Measurements from ENCODE around the gene PPFIA4.
"Not testable (repeated sequence)": the region's sequence is repeated elsewhere in the genome, so short reads cannot be mapped to it uniquely, and the experiment has no call there.

Gene PPFIA4

DNA sequence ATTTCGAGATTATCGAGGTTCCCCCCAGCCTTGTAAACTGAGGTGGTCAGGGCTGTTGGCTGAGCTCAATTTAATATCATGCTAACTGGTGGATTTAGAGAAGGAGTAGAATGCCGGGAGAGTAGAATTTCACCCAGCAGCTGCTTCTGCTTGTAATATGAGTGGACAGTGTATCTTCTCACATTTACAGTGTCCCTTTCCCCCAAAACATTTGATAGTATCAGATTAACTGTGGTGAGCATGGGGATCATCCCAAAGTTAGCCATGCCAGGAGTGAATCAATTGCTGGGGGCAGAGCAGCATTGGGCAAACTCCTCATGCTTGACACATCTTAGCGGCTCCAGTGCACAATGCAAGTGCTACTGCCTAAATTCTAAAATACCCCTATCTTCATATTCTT is 9.2 kb upstream of the PPFIA4 start:
- no peak for DNase-seq (ENCODE audit: low spot score)

DNA sequence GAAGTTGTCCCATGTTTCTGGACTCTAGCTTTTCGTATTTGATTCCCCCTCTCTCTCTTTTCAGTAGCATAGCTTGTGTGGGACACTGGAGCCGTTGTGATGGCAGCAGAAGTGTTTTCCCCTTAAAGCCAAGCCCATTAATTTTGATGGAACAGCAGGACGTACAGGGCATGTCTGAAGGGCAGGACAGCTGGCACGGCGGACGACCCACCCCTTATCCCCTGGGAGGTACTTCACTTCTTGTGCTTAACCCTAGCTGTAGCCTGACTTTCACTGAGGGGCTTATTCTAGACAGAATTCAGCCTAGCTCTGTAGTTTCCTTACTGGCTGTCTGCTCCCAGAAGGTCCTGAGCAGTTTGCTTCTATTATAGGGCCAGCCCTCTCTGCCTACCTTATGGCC is 8.6 kb upstream of the PPFIA4 start:
- DNase-seq (ENCODE audit: low spot score), result no peak

DNA sequence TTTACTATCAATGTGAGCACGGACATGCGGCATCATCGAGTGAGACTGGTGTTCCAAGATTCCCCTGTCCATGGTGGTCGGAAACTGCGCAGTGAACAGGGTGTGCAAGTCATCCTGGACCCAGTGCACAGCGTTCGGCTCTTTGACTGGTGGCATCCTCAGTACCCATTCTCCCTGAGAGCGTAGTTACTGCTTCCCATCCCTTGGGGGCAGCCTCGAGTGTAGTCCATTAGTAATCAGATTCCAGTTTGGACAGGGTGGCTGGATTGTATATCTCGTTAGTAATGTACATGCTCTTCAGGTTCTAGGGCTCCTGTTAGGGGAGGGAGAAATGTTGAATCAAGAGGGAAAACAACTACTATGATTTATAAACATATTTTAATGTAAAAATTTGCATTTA is 3.4 kb upstream of the PPFIA4 start:
- not testable (repeated sequence) for DNase-seq (ENCODE audit: low spot score)

DNA sequence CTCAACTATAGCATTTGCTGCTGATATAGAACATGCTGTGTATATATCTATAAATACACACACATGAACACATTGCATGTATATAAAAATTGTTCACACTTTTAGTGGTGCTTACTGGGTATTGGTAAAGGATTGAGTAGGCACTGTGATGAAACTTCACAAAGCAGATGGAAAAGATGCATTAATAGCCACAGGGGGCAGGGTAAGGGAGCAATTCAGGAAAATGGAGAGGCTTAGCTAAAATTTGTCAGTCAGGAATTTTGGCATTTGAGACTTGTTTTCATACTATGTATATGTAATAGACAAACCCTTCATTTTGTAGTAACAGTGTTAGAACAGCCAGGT is 633 bp upstream of the PPFIA4 start:
- no peak for DNase-seq (ENCODE audit: low spot score)

DNA sequence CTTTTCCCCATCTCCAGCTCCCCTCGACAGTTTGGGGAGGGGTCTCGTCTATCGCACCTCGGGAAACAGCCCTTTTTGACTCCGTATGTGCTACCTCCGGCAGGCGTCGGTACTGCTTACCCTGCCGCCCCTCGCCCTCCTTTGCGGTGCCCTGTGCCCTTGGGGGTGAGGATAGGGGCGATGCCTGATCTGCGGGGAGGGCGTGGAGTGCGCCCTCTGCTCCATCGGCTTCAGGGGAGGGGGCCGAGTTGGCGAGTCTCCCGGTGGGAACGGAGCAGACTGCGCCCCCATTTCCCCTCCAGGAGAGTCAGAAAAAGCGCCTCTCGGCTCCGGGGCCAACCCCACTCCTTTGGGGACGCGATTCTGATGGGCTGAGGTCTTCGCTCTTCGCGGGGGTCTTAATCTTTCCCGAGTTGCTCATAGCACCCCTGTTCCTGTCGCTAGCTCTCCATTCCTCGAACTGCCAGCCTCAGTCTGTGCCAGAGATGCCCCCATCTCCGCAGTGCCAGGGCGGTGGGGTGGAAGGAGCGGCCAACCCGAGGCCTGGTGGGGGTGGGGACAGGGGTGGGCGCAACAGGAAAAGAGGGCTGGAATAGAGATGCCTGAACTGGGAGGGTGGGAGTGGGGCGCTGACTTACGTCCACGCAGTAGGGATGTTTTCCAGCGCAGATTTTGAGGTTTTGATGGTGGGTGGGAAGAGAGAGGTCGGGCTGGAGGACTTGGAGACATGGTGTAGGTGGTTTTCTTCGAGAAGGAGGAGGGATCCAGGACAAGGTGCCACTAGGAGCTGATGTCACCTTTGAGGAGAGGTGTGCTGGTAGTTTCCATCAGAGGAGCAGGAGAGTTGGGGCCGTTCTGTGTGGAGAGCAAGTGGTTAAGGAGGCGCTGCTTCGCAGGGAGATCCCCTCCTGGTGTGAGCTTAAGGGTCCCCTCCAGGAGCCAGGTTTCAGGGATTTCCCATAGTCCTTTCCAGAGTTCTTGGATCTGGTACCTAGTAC is 674 bp downstream of the PPFIA4 start:
- no peak for DNase-seq (ENCODE audit: low spot score)

DNA sequence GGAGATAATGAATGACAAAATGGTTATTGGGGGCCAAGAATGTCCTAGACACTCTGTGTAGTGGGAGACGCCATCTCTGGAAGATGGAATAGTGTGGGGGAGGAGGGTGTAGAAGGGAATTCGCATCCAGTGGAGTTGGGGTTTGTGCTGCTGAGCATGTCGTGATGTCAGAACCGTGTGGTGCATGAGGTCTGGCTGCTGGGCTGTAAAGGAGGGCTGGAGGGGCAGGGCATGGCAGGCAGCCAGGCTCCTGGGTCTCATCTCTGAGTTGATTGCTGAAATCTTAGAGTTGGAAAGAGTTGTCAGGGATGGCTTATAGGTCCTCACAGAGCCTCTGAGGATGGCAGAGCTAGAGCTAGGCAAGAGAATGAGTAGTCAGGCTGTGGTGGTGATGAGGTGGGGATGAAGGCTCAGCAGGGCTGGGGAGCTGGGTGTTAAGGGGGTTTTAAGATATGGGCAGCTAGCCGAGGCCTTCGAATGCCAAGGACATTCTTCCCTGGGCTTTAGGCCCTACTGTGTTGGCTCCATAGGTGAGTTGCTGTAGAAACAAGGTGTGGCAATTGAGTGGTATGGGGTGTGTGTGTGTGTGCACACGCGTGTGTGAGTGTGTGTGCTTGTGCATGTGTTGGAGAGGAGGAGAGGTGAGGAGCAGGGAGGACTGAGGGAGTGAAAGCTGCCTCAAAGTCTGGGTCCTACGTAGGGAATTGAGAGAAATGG is 1.9 kb downstream of the PPFIA4 start:
- no peak for DNase-seq (ENCODE audit: low spot score)

DNA sequence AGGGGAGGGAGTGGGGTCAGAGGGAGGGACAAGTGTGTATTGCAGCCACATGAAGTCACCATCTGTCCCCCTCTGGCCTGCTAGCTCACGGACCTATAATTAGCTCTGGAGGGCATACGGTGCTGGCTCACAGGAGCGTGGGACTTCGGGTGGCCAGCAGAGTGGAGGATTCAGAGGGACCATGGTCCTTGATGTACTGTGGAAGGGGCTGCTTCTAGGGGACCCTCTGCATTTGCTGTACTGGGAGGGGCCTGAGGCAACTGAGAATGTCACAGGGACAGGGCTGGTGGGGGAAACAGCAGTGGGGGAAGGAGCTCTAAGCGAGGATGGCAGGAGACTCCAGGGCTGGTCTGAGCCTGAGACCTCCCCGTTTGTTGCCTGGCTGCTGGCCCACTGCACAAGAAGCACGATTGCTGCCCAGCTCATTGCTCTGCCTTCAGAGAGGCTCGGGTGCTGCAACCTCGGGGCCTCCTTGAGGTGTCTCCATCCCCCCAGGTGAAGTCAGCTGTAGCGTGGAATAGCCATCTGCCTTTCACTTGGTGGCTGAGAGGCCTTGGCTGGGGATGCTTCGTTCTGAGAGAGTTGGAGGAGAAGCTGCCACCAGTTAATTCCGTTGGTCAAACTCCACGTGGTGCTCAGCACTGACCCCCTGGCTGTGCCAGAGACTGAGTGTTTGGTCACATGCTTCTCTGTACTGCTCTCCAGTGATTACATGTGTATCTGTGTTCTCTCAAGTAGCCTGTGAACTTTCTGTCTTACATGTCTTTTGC is 2.7 kb downstream of the PPFIA4 start:
- DNase-seq (ENCODE audit: low spot score), result no peak

DNA sequence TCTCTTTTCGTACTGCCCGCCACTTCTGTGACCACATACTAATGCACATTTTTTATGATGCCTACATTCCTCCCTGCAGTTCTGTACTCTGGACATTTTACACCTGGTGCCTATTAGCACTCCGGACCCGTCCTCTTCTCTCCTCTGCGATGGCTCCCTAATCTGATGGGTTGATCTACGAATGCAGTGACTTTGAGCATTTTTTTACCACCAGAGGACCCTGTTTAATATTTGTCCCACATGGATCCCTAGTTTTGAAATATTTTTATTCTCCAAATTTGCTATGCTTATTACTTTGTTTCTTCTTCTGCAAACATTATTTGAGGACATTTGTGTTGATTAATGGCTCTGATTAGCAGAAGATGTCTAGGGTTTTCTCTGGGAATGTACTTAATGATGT is 5.2 kb downstream of the PPFIA4 start:
- DNase-seq (ENCODE audit: low spot score), result no peak

DNA sequence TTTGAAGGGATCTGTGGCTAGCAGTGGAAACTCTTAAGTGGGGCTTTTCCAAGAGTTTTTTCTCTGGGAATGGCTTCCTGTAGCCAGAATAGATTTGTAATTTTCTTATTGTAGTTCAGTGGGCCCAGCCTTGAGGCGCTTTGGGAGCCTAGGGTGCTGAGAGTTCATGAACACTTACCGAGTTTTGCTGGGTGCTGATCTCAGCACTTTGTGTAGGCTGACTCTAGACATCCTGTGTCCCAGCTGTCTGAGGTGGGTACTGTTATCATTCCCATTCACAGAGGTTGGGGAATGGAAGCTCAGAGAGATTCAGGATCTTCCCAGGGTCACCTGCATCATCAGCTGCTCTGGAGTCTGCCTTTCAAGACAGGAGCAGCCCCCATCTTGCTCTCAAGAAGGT is 7.0 kb downstream of the PPFIA4 start:
- no peak for DNase-seq (ENCODE audit: low spot score)

DNA sequence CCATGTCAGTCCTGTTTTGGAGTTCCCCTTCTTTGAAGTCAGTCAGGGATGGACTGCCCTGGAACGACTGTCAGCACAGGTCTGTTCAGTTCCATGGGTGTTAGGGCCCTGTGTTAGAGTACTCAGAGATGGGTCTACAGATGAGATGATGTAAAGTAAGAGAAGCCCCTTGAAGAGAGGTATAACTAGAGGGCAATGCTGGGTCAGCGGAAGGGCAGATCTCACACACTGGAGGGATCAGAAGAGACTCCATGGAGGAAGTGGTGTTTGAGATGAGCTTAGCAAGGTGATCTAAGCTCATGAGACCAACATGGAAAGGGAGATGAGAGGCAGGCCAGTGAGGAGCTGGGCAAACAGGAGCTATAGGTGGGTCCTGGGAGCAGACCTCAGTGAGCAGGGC is 7.6 kb downstream of the PPFIA4 start:
- DNase-seq (ENCODE audit: low spot score), result no peak

DNA sequence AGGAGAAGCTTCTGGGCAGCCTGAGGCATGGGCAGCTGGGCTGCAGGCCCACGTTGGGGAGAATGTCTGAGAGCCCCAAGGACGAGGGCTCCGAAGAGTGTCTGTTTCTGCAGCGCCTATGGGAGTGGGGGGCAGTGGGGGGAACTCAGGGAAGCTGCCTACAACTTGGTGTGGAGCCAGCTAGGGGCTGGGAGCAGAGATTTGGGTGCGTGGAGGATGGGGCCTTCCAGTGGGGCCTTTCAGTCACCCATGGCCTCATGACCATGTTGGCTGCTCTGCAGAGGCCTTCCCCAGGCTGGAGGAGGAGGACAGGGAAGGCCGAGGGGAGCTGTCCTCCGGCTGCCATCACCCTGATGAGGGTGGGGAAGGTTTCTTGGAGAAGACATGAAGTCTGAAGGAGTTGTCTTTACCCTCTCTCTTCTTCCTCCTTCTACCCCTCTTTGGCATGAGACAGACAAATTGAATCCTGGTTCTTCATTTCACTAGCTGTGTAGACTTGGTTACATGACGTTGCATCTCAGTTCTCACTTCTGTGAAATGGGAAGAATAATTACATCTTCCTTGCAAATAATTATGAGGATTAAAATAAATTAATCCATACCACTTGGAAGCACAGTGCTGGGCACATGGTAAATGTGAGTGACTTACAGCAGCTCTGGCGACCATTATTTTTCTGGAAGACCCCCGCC is 8.3 kb downstream of the PPFIA4 start:
- DNase-seq (ENCODE audit: low spot score), result no peak

DNA sequence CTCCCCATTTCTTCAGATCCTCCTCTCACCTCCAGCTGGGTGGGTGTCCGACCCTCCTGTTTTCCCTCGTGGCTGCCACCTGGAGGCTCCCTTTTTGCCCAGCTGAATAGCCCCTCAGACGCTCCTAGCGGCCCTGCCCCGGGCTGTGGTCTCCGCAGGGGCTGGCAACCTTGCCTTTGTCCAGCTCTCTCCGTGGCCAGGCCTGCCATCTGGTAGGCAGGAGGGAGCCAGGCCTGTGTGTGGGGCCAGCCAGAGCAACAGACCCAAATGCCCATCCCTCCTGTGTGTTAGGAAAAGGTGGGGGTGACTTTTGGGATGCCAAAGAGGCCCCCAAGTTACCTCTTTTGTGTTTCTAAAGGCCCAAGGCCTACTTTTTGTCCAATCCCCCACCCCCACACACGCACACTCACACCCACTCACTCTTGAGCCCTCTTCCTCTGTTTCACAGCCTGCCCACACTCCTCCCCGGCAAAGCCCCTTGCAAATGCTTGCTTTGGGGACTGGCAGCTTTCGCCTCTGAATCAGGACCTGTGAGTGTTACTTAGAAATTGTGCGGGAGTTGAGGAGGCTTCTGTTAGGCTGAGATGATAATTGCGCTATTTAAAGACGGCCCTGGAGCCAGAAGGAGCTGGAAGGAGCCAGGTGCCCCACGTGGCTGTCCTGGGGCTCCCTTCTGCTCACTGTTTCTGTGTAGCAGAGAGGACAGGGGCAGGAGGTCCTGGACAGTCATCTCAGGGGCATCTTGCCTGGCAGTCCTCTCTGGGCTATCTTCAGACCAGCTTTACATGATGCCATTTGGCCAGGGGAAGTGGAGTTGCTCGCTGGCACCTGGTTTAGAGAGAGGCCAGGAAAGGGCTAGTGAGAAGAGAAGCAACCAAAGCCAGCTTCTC is 9.1 kb downstream of the PPFIA4 start:
- no peak for DNase-seq (ENCODE audit: low spot score)

DNA sequence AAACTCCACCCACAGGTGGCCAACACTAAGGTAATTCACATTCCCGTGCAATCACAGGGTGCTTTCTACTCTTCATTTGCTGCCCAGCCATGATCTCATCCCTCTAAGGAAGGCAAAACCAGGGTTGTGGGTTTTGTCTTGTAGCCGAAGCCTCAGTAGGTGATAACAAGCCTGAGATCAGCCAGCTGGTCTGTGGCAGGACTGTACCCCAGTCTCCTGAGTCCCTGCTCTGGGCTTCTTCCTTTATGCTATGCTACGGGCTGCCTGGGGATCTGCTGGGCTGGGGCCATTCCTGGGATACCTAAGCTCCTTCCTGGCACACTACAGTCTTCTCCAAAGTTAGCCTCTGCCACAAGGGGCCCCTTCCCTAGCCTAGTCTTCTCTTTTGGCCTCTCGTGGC is 9.8 kb downstream of the PPFIA4 start:
- DNase-seq (ENCODE audit: low spot score), result no peak

DNA sequence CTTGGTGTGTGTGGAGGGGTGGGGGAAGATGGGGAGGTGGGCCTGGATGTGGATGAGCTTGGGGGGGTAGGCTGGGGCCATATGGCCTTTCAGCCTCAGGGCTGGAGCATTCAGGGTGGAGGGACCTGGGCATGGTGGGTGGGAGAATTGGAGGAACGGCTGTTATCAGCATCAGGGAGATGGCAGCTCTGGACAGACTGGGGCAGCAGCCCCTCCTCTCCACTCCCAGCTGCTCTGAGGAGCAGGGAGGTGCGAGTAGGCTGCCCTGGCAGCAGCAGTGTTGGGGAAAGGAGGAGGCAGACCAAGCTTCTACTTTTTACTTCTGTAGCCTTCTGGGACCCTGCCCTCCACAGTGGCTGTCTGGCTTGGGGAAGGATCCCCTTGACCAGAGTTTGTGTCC is 10.2 kb downstream of the PPFIA4 start:
- DNase-seq (ENCODE audit: low spot score), result no peak

DNA sequence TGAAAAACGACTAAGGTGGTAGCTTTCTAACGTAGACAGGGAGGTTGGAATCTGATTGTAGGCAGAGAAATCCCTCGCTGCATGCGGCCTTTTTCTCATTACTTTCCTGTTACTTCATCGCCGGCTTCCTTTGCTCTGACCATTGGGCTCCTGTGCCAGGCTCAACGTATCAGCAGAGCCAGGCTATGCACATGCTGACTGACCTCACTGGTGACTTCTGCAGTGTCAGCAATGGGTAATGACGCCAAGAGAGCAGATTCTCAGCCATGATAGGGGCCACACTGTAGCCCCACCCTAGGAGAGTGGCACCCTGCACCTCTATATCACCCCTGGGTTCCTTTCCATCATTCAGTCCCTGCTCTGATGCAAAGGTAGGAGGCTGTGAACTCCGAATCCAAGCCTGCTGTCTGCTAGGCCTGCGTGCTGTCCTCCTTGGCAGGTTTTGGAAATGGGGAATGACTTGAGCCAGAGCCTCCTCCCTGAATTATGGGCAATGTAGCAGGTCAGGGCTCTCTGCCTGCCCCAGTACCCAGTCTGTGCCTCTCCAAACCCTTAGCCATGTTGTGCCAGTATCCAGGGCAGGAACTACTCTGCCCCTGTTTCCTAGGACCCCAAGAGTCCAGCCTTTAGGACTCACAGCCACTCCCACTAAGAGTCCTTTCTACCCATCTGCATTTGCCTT is 11.4 kb downstream of the PPFIA4 start:
- DNase-seq (ENCODE audit: low spot score), result no peak

DNA sequence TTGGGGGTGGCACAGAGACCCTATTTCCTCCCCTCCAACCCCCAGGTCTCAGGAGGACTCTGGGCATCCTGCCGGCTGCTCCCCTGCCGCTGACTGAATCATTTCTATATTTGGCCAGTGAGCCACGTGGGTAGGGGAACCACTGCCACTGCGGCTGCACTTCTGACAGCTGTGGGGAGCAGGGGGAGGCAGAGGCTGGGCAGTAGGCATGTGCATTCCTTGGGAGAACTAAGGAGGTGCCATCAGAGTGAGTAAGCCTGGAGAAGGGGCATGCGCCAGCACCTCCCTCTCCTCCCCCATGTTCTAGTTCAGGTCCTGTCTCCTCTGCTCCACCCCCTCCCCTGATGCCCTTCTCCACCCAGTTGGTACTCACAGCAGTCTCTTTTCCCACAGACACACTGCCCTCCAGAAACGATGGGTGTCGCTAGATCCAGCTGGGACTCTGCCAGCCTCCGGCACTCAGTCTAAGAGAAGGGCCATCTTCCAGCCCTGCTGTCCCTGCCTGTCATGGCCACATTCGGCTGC is 12.0 kb downstream of the PPFIA4 start:
- DNase-seq (ENCODE audit: low spot score), result peak; percentile 79

DNA sequence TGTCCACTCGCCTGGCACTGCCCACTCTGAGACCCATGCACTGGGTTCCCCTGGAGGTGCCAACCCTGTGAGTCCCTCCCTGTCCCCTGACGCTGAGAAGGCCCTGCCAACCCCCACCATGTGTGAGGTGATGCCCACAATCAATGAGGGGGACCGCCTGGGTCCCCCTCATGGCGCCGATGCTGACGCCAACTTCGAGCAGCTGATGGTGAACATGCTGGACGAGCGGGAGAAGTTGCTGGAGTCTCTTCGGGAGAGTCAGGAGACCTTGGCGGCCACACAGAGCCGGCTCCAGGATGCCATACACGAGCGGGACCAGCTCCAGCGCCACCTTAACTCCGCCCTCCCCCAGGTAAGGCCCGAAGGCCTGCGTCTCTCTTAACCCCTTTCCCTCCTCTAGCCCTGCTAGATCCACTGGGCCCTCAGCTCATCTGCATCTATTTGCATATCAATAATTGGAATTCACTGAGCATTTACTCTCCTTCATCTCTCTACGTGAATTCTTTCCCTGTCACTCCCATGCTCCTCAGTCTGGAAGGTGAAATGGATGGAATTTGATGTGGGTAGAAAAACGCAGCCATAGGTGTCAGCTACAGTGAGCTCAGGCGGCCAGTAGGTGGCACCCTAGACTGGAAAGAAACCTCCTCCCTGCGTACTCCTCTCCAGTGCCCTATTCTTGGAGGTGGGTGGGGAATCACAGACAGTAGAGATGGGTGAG is 12.8 kb downstream of the PPFIA4 start:
- peak; percentile 53 for DNase-seq (ENCODE audit: low spot score)

DNA sequence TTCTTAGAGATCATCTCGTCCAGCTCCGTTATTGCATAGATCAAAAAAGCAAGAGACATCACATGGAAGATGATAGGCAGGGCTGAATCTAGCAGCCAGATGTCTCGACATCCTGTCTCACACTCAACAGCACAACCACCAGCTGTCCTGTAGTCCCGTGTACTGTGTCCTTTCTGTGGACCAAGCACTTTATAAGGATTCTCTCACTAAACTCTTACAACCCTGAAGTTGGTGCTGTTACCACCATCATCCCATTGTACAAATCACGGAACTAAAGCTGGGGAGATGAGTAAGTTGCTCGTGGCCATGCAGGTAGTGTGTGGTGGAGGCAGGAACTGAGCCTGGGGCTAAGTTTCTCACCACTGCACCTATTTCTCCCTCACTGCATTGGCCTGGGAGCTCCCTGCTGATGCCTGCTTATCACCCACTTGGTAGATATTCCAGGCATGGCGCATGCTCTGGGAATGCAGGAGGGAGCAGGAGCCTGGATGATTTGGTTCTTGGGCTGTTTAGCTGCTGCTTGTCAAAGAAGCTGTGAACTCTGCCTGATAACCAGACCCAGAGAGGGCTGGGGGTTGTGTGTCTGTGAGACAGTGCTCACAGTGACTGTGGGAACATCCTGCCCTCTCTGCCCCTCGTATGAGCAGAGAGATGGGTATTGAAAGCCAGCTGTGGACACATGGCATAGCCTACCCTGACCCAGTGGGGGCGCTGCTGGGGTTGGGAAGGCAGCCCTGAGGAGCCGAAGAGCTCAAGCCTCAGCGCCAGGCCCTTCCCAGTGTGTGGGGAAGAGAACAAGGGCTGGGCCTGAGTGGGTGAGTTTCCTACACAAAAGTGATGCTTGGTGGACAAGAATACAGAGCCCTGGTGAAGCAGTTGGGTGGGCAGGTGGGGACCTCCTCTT is 13.6 kb downstream of the PPFIA4 start:
- no peak for DNase-seq (ENCODE audit: low spot score)
